UCSD-AML1 (cell line): Measurements from ENCODE around the gene TMEM60.
A peak's percentile ranks its signal among the peaks of the same experiment; 100 is the strongest.
"Not testable (repeated sequence)": the region's sequence is repeated elsewhere in the genome, so short reads cannot be mapped to it uniquely, and the experiment has no call there.

ENCODE experiments used
- DNase-seq: peaks from one replicate; lab custom pipeline; 2025; ENCODE audit not compliant: unreplicated experiment; lab: John Stamatoyannopoulos, UW

TMEM60 gene

GRCh38 chr7:77798394-77799077 lies at the start of gene TMEM60, which contains the start of gene PHTF2:
Gene TMEM60 (minus strand): TSS chr7:77798434. CDS start chr7:77794373, 4,061 bp downstream.
Gene PHTF2 (plus strand): TSS chr7:77798773.
- DNase-seq = peak; percentile 94

- no peak for DNase-seq
Observed at GRCh38 chr7:77846317-77847092, 48.3 kb upstream of the TMEM60 start.

DNA sequence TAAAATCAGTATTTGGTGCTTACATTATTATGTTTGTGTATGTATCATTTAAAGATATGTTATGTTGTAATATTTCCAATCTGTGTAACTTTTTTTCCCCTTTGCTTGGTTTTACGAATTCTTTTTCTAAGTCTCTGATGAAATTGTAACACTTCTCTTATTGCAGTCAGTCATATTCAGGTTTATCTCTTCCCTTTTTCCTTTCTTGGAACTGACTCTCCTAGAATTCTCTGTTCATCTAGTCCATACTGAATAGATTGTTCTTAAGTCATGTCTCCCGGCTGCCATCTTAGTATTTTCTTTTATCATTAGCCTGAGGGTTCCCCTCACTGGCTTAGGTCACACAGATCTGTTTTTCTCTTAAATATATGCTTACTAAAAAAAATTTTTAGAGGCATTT lies 45.0 kb upstream of the TMEM60 start:
- no peak for DNase-seq

GRCh38 chr7:77839919-77840318 lies 41.7 kb upstream of the TMEM60 start:
- DNase-seq = no peak

DNA sequence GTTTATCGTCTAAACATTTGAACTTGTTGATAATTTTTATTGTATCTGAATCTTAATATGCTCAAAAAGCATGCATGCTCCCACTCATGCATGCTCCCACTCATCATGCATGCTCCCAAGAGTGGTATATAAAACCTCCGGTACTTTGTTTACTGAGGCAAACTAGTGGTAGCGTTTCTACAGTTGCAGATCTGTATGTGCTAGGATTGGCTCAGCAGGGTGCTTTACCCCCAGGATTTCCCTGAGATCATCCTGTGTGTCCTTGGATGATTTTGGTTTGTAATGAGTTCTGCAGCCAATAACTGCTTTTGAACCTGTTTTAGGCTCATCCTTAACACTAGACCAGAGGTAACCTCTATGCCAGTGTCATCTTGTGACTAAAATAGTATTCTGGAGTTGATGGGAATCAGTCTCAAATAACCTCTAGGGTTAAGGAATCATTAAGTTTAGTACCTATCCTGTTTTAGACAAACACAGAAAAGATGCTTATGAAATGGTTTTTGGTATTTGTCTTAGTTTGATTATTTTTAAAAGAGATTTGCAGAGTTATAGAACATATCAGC lies 40.8 kb upstream of the TMEM60 start:
- DNase-seq = no peak

DNA sequence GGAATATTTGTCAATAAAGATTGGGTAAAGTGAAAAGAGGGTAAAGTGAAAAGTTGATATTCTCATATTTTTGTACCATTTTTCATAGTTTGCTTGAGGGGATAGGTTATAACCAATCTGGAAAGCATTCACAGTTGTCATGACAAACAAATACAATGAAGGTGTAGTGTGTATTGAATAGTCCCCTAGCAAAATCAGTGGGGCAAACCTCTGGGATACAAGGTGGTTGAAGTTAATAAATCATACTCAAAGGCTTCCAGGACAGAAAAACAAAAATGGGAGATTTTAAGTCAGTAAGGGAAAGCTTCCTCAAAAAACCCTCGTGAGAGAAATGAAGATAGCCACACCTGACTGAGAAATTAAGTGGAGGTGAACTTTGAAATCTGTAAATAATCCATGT lies 39.7 kb upstream of the TMEM60 start:
- no peak for DNase-seq

GRCh38 chr7:77837275-77837674 lies 39.0 kb upstream of the TMEM60 start:
- no peak for DNase-seq

DNA sequence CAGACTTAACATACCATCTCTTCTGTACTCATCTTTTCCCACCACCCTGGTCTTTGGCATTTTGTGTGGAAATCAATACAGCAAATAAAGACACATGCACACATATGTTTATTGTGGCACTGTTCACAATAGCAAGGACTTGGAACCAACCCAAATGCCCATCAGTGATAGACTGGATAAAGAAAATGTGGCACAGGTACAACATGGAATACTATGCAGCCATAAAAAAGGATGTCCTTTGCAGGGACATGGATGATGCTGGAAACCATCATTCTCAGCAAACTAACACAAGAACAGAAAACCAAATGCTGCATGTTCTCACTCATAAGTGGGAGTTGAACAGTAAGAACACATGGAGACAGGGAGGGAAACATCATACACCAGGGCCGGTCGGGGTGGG lies 38.2 kb upstream of the TMEM60 start:
- DNase-seq = not testable (repeated sequence)

DNA sequence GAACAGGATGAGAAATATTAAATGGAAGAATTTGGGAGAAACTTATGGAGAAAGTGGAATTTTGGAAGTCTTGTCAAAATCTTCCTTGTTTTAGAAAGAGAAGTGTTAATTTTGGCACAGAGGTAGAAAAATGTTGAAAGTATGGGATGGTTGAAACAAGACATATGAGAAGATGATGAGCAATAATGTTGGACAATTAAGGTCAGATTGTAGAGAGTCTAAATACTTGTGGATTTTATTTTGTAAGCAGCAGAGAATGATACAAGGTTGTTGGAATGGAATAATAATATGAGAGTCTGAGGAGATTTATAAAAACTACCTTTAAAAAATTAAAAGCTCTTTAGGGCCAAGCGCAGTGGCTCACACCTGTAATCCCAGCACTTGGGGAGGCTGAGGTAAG lies 34.9 kb upstream of the TMEM60 start:
- no peak for DNase-seq

- no peak for DNase-seq
Observed at GRCh38 chr7:77831953-77832352, 33.7 kb upstream of the TMEM60 start.

- no peak for DNase-seq
Observed at GRCh38 chr7:77831481-77831880, 33.2 kb upstream of the TMEM60 start.

DNA sequence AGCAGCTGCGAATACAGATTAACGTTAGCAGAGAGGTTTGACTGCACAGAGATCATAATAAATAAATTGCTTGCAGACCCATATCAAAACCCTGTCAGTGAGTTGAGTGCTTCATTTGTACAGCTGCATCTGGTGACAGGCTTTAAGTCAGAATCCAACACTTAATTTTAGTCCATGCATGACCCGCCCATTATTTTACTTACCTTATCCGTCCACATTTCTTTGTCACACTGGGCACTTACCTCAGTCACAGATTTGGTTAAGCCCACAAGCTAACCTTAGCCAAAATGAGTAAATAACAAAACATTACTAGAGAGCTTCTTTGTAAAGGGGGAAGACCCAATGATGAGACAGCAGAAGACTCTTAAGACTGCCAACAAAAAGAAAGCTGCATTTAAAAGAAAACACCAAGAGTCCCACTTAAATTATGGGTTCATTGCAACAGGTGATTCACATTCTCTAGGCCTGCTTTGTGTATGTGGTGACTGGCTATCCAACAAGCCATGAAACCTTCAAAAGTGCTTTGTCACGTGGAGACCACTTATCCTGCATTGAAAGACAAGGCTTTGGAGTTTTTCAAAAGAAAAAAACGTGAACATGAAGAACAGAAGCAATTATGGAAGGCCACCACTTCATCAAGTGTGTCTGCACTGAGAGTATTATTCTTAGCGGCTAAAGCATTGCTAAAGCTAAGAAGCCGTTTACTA lies 32.6 kb upstream of the TMEM60 start:
- no peak for DNase-seq

DNA sequence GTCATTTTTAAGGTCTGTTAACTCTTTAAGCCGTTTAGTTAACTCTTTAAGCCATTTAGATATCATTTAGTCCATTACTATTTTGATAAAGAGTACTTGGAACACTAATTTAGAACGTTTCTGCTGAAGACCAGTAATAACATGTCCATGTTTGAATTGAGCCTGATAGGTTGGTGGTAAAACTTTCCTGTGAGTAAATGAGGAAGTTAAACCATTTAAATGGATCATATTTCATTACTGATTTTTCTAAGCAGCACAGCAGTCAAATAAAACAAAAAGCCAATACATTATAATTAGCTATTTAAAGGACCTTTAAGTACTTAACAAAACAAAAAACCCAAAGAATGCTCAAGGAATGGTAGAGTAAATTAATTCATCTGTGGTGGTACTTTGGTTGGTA lies 29.8 kb upstream of the TMEM60 start:
- no peak for DNase-seq

GRCh38 chr7:77826300-77826699 lies 28.1 kb upstream of the TMEM60 start:
- DNase-seq = no peak

DNA sequence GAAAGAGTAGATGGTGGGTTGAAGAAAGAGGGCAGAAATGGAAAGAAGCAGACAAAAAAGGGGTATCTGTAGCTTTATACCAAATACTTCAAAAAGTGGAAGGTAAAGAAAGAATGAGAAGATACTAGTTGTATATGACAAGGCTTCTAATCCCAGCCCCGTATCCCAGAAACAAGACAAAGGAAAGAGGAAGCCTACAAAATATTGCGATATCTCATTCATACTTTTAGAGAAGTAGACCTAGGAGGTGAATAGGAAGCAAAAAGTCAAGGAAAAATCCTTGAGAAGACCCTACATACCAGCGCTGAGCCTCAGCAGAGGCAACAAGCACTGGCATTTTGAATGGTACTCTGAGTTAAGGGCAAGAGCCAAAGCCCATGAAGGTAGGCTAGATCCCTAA lies 26.9 kb upstream of the TMEM60 start:
- no peak for DNase-seq

DNA sequence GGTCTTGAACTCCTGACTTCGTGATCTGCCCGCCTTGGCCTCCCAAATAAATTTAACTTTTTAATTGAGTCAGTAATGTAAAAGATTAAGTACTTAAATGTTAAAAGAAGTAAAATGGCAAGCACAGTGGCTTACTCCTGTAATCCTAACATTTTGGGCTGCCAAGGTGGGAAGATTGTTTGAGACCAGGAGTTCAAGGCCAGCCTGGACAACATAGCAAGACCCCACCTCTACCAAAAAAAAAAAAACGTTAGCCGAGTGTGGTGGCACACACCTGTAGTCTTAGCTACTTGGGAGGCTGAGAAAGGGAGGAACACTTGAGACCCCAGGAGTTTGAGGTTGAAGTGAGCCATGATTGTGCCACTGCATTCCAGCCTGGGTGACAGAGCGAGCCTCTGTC lies 26.4 kb upstream of the TMEM60 start:
- no peak for DNase-seq

GRCh38 chr7:77823787-77824186 lies 25.6 kb upstream of the TMEM60 start:
- DNase-seq = no peak

- no peak for DNase-seq
Observed at GRCh38 chr7:77822269-77822668, 24.0 kb upstream of the TMEM60 start.

- DNase-seq = no peak
Observed at GRCh38 chr7:77820967-77821366, 22.7 kb upstream of the TMEM60 start.

- no peak for DNase-seq
Observed at GRCh38 chr7:77819021-77819420, 20.8 kb upstream of the TMEM60 start.

DNA sequence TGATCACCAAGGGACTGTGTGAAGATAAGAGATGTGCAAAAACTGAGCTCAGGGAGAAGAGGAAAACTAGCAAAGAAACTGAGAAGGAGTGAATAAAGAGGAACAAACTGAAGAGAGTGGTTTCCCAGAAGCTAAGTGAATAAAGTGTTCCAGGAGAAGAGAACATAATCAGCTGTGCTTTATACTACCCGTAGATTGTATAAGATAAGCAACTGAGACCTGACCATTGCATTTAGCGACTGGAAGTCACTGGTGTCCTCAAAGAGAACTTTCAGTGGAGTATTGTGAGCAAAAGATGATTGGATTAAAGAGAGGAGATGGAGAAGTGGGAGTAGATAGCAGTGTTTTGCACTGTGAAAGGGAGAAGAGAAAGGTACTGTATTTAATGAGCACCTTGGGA lies 14.9 kb upstream of the TMEM60 start:
- no peak for DNase-seq

GRCh38 chr7:77812290-77812685 lies 14.1 kb upstream of the TMEM60 start:
- no peak for DNase-seq
